Keratinocyte (primary cell): ENCODE measurements around the gene TMEM42. TPM values are rescaled to one million over a fixed set of nuclear protein-coding genes. Genes with fewer than 3 reads are reported as not detected.
"Not testable (repeated sequence)": the region's sequence is repeated elsewhere in the genome, so short reads cannot be mapped to it uniquely, and the experiment has no call there.

Source experiments
- DNase-seq: peaks from one replicate; pipeline ENCODE4 v3.0.0-alpha.2; 2011; ENCODE audit warnings: low read depth, missing footprints, low spot score
- FAIRE-seq: peaks from 2 replicates; lab custom pipeline; 2011; peaks lifted over from hg19 to GRCh38; lab: Jason Lieb, UNC
- H2AFZ ChIP-seq: 2 replicates; pipeline ENCODE4 v1.6.0; 2012; ENCODE audit warnings: low read length, control low read depth, inconsistent platforms; ENCODE audit not compliant: control insufficient read depth
- H3K27ac ChIP-seq: 2 replicates; pipeline ENCODE4 v1.5.1; 2011; ENCODE audit warnings: low read length; ENCODE audit not compliant: control insufficient read depth, insufficient read depth
- H3K27me3 ChIP-seq: 3 replicates; pipeline ENCODE4 v1.6.0; 2011; ENCODE audit warnings: low read length; ENCODE audit not compliant: control insufficient read depth, insufficient read depth; ENCODE audit errors: extremely low read depth
- H3K36me3 ChIP-seq, 2 experiments: 2 replicates in 1 of 2; 3 replicates in 1 of 2; pipeline ENCODE4 v1.5.1; 2011; ENCODE audit warnings: low read length in 2 of 2, mild to moderate bottlenecking in 1 of 2; ENCODE audit not compliant: control insufficient read depth in 2 of 2, insufficient read depth in 2 of 2; ENCODE audit errors: extremely low read depth in 1 of 2
- H3K4me1 ChIP-seq: 3 replicates; pipeline ENCODE4 v1.5.1; 2011; ENCODE audit warnings: low read length; ENCODE audit not compliant: control insufficient read depth, insufficient read depth; ENCODE audit errors: extremely low read depth
- H3K4me2 ChIP-seq: 3 replicates; pipeline ENCODE4 v1.6.0; 2011; ENCODE audit warnings: low read depth, low read length; ENCODE audit not compliant: control insufficient read depth, insufficient read depth; ENCODE audit errors: extremely low read depth
- H3K4me3 ChIP-seq, 3 experiments: fragments of 200-600 bp in 1 of 3; sonication (generic) in 1 of 3; 2 replicates in 2 of 3; 3 replicates in 1 of 3; pipeline ENCODE4 v1.5.1; 2011 to 2016; ENCODE audit warnings: low read length in 3 of 3, mild to moderate bottlenecking in 3 of 3, control low read depth in 2 of 3, inconsistent platforms in 1 of 3, low read depth in 1 of 3, mixed read lengths in 1 of 3, mixed run types in 1 of 3, moderate library complexity in 1 of 3; ENCODE audit not compliant: control insufficient read depth in 2 of 3, insufficient read depth in 2 of 3; ENCODE audit errors: extremely low read depth in 1 of 3
- H3K79me2 ChIP-seq: 2 replicates; pipeline ENCODE4 v1.6.0; 2012; ENCODE audit warnings: low read length; ENCODE audit not compliant: control insufficient read depth, insufficient read depth
- H3K9ac ChIP-seq: 3 replicates; pipeline ENCODE4 v1.6.0; 2011; ENCODE audit warnings: low read length; ENCODE audit not compliant: control insufficient read depth, insufficient read depth; ENCODE audit errors: extremely low read depth
- H3K9me1 ChIP-seq: 3 replicates; pipeline ENCODE4 v1.6.0; 2011; ENCODE audit warnings: low read length; ENCODE audit not compliant: control insufficient read depth, insufficient read depth; ENCODE audit errors: extremely low read depth
- H3K9me3 ChIP-seq: 2 replicates; pipeline ENCODE4 v1.5.1; 2012; ENCODE audit warnings: low read depth, low read length; ENCODE audit not compliant: control insufficient read depth
- H4K20me1 ChIP-seq: 3 replicates; pipeline ENCODE4 v1.6.0; 2011; ENCODE audit warnings: low read length; ENCODE audit not compliant: control insufficient read depth, insufficient read depth; ENCODE audit errors: extremely low read depth
- CTCF ChIP-seq, 3 experiments: IDR thresholded peaks in 1 of 3; conservative IDR thresholded peaks in 1 of 3; optimal IDR thresholded peaks in 1 of 3; 2 replicates in 2 of 3; 3 replicates in 1 of 3; pipeline versions ENCODE3 to v1.5.1; 2011; ENCODE audit warnings: low read length in 3 of 3, mild to moderate bottlenecking in 3 of 3, moderate library complexity in 2 of 3, control low read depth in 1 of 3, inconsistent platforms in 1 of 3; ENCODE audit not compliant: insufficient read depth in 2 of 3; ENCODE audit errors: extremely low read depth in 1 of 3
- EZH2 ChIP-seq: IDR thresholded peaks from one replicate; pipeline ENCODE4 v1.6.1; 2012; ENCODE audit warnings: inconsistent platforms, mild to moderate bottlenecking, low read length, moderate library complexity
- dilution Hi-C: fragments of 300-500 bp; cut with MboI; formaldehyde crosslinking; loops from one replicate; pipeline ENCODE4 v1.7.0; 2020; ENCODE audit warnings: low sequenced_read_pairs; ENCODE audit not compliant: extremely low pct_ligation_motif_present
- polyA plus RNA-seq, 5 experiments: library from polyadenylated mRNA; depleted of rRNA in 3 of 5; stranded (reverse) in 3 of 5; stranded (forward) in 1 of 5; unstranded in 1 of 5; fragments of >200 nt; gene quantifications; 1 replicate in 1 of 5; 2 replicates in 3 of 5; 3 replicates in 1 of 5; pipeline versions ENCODE4 v1.2.1 to v1.2.3, GENCODE V29; 2011 to 2012; ENCODE audit warnings: missing spikeins in 2 of 5, low read depth in 1 of 5, low replicate concordance in 1 of 5

Gene TMEM42
- polyA plus RNA-seq, 1 donor (not counting 4 experiments of a cell fraction or from before 2014, with no cell fraction given): 19.5 TPM

- dilution Hi-C loops, FAIRE-seq: not testable (repeated sequence)
Observed at GRCh38 chr3:44821206-44821605, 40.5 kb upstream of the TMEM42 start.

GRCh38 chr3:44825264-44825925 lies 36.3 kb upstream of the TMEM42 start:
- no peaks in the 10 kb centered on the region for H3K9me1 ChIP-seq
- no peaks in the 10 kb centered on the region for H4K20me1 ChIP-seq
- FAIRE-seq (peak; percentile 53), DNase-seq (peak; percentile 9)
- dilution Hi-C loops: no loop called here
- no peak overlapping the region for H3K4me3 ChIP-seq
- no peak overlapping the region for H3K4me2 ChIP-seq
- peaks cover 9% of the 10 kb centered on the region for H3K4me1 ChIP-seq
- no peak for TF ChIP-seq CTCF (optimal IDR thresholded peaks at IDR 0.05 in 1 of 3, IDR thresholded peaks at IDR 0.05 in 1 of 3, conservative IDR thresholded peaks at IDR 0.05 in 1 of 3; ENCODE audit: extremely low read depth in 1 of 3, insufficient read depth in 2 of 3, low read length in 3 of 3)
- TF ChIP-seq EZH2: no peak
- peak overlapping the region; percentile 36 for H3K27ac ChIP-seq
- no peaks in the 10 kb centered on the region for H3K79me2 ChIP-seq
- no peak overlapping the region for H3K9ac ChIP-seq
- peak overlapping the region; percentile 17 for H2AFZ ChIP-seq
- H3K27me3 ChIP-seq: no peaks in the 10 kb centered on the region
- no peaks in the 10 kb centered on the region for H3K9me3 ChIP-seq
- H3K36me3 ChIP-seq: no peaks in the 10 kb centered on the region

More at GRCh38 chr3:44821206-44821605, 40.5 kb upstream of the TMEM42 start:
- H3K4me3 ChIP-seq, H3K4me2 ChIP-seq, H4K20me1 ChIP-seq, DNase-seq, H3K9me3 ChIP-seq, H3K9me1 ChIP-seq, H3K27me3 ChIP-seq, H2AFZ ChIP-seq, H3K36me3 ChIP-seq, H3K27ac ChIP-seq, H3K9ac ChIP-seq, H3K79me2 ChIP-seq, H3K4me1 ChIP-seq: not testable (repeated sequence)

- dilution Hi-C loops: no loop called here
- no peak for DNase-seq
- Histone ChIP-seq H2AFZ (no peak overlapping the region), H3K9me3 (no peaks in the 10 kb centered on the region), H3K27ac (no peak overlapping the region), H3K4me3 (no peak overlapping the region), H3K9ac (no peak overlapping the region), H3K4me2 (no peak overlapping the region), H3K79me2 (no peaks in the 10 kb centered on the region), H3K9me1 (no peaks in the 10 kb centered on the region), H3K27me3 (no peaks in the 10 kb centered on the region), H4K20me1 (no peaks in the 10 kb centered on the region), H3K4me1 (peaks cover 9% of the 10 kb centered on the region), H3K36me3 (no peaks in the 10 kb centered on the region)
- TF ChIP-seq EZH2: no peak
- TF ChIP-seq CTCF (optimal IDR thresholded peaks at IDR 0.05 in 1 of 3, IDR thresholded peaks at IDR 0.05 in 1 of 3, conservative IDR thresholded peaks at IDR 0.05 in 1 of 3; ENCODE audit: extremely low read depth in 1 of 3, insufficient read depth in 2 of 3, low read length in 3 of 3): no peak
- FAIRE-seq: no peak
Observed at GRCh38 chr3:44827196-44827595, 34.5 kb upstream of the TMEM42 start.
